Measurements from ENCODE around the gene TBCC.

GRCh38 chr6:42786525-42786985, 40.7 kb upstream of the TBCC start:
- TF ChIP-seq CTCF (IDR thresholded peaks at IDR 0.05) (no peak), ZNF121 (CRISPR knock-in tag; IDR thresholded peaks at IDR 0.05) (no peak), ZSCAN18 (CRISPR knock-in tag; IDR thresholded peaks at IDR 0.05) (no peak)
